Activated CD8-positive, alpha-beta T cell treated with anti-CD3 and anti-CD28 coated beads for 36 hours (primary cell): ENCODE results near the gene CYP2S1. TPM values are rescaled to one million over a fixed set of nuclear protein-coding genes. Genes with fewer than 3 reads are reported as not detected.
"Not testable (repeated sequence)": the region's sequence is repeated elsewhere in the genome, so short reads cannot be mapped to it uniquely, and the experiment has no call there.

Experiments
- ATAC-seq: fragments of 200-7000 bp; cut with Tn5 transposase; one replicate; pipeline ENCODE4 v1.10.0; 2021; ENCODE audit warnings: mild to moderate bottlenecking, moderate library complexity
- CTCF ChIA-PET: fragments of 350-600 bp; sonication (Branson Sonifier 250); formaldehyde crosslinking; loops from one replicate; lab custom pipeline; 2021; ENCODE audit warnings: antibody characterized with exemption; lab: Charles Lee
- POLR2A ChIA-PET: fragments of 350-600 bp; sonication (Branson Sonifier 250); formaldehyde crosslinking; loops from one replicate; lab custom pipeline; 2021; ENCODE audit warnings: antibody characterized with exemption; lab: Charles Lee
- DNase-seq: peaks from one replicate; pipeline ENCODE4 v3.0.0-alpha.2; 2020
- H3K27ac Mint-ChIP-seq: one replicate; pipeline ENCODE4 v1.8.0; 2021; ENCODE audit warnings: mild to moderate bottlenecking, mixed read lengths
- H3K27me3 Mint-ChIP-seq: one replicate; pipeline ENCODE4 v1.8.0; 2021; ENCODE audit warnings: mixed read lengths
- H3K36me3 Mint-ChIP-seq: one replicate; pipeline ENCODE4 v1.8.0; 2021; ENCODE audit warnings: low read depth, mixed read lengths
- H3K4me1 Mint-ChIP-seq: one replicate; pipeline ENCODE4 v1.8.0; 2021; ENCODE audit warnings: low read depth, mixed read lengths
- H3K4me3 Mint-ChIP-seq: one replicate; pipeline ENCODE4 v1.8.0; 2021; ENCODE audit warnings: mild to moderate bottlenecking, moderate library complexity, mixed read lengths
- H3K9me3 Mint-ChIP-seq: one replicate; pipeline ENCODE4 v1.8.0; 2021; ENCODE audit warnings: mixed read lengths
- CTCF ChIP-seq: fragments of 200-600 bp; IDR thresholded peaks from one replicate; pipeline ENCODE4 v1.8.0; 2022; ENCODE audit warnings: antibody characterized with exemption, mild to moderate bottlenecking
- intact Hi-C: fragments of 100-400 bp; cut with micrococcal nuclease; formaldehyde crosslinking; loops from one replicate; pipeline ENCODE4 v1.10.0; 2022
- total RNA-seq, 2 experiments: library from RNA; stranded (reverse); gene quantifications; one replicate each; pipeline ENCODE4 v1.2.3, GENCODE V29; 2021

Gene CYP2S1
- not detected for total RNA-seq

GRCh38 chr19:41192574-41193429, at the start of gene CYP2S1:
Gene CYP2S1, plus strand, starts transcription at chr19:41193219. Its CDS starts 46 bp downstream, at chr19:41193265.
- no peak for TF ChIP-seq CTCF
- Mint-ChIP-seq H3K4me3 (peak within 1 kb of the TSS; percentile 26), H3K4me1 (peaks cover 14% of the 10 kb centered on the region), H3K9me3 (no peaks in the 10 kb centered on the region), H3K36me3 (no peaks in the 10 kb centered on the region), H3K27me3 (peaks cover 41% of the 10 kb centered on the region), H3K27ac (no peak within 1 kb of the TSS)
- CTCF ChIA-PET, result no interaction called here
- POLR2A ChIA-PET, result no interaction called here
- ATAC-seq, result peak; percentile 62
- DNase-seq, result peak; percentile 30
- intact Hi-C loops, result no loop called here

- H3K9me3 Mint-ChIP-seq, result no peaks in the 10 kb centered on the region
- H3K4me3 Mint-ChIP-seq, result no peak overlapping the region
- H3K36me3 Mint-ChIP-seq, result no peaks in the 10 kb centered on the region
- CTCF ChIA-PET, result interaction anchor here (0.6 to 3.2 kb wide), 29 partner anchors 11 to 483 kb away, joined by 3 to 25 read pairs (median 4); partner anchors contain the start of gene CYP2F1
- TF ChIP-seq CTCF, result peak; percentile 78
- ATAC-seq (peak; percentile 91), DNase-seq (peak; percentile 95)
- intact Hi-C loops, result loop anchor here (2.0 kb wide), 1 partner anchor 170 kb away; no protein-coding TSS in a partner anchor
- H3K27me3 Mint-ChIP-seq, result peaks cover 4% of the 10 kb centered on the region
- no peak overlapping the region for H3K27ac Mint-ChIP-seq
- POLR2A ChIA-PET, result no interaction called here
- no peaks in the 10 kb centered on the region for H3K4me1 Mint-ChIP-seq
Observed at GRCh38 chr19:41144403-41144802, 48.6 kb upstream of the CYP2S1 start.

- H3K36me3 Mint-ChIP-seq, result no peaks in the 10 kb centered on the region
Observed at GRCh38 chr19:41149831-41150230, 43.2 kb upstream of the CYP2S1 start.

GRCh38 chr19:41150986-41151385, 42.0 kb upstream of the CYP2S1 start:
- POLR2A ChIA-PET, H3K27ac Mint-ChIP-seq, H3K27me3 Mint-ChIP-seq, intact Hi-C loops, H3K36me3 Mint-ChIP-seq, H3K4me1 Mint-ChIP-seq, ATAC-seq, DNase-seq, H3K4me3 Mint-ChIP-seq, H3K9me3 Mint-ChIP-seq: not testable (repeated sequence)
- CTCF ChIA-PET, result interaction anchor here (0.7 kb wide), 1 partner anchor 150 kb away, joined by 3 read pairs; no protein-coding TSS in a partner anchor

More at GRCh38 chr19:41149831-41150230, 43.2 kb upstream of the CYP2S1 start:
- peaks cover 4% of the 10 kb centered on the region for H3K27me3 Mint-ChIP-seq
- no peak for ATAC-seq
- TF ChIP-seq CTCF, result no peak
- H3K4me1 Mint-ChIP-seq, result no peaks in the 10 kb centered on the region
- intact Hi-C loops, result no loop called here
- no peak for DNase-seq
- no peaks in the 10 kb centered on the region for H3K9me3 Mint-ChIP-seq
- ChIA-PET CTCF (interaction anchor here (0.6 kb wide), 1 partner anchor 291 kb away, joined by 3 read pairs; no protein-coding TSS in a partner anchor), POLR2A (interaction anchor here (0.6 kb wide), 1 partner anchor 1307 kb away, joined by 3 read pairs; no protein-coding TSS in a partner anchor)
- no peak overlapping the region for H3K4me3 Mint-ChIP-seq
- H3K27ac Mint-ChIP-seq, result no peak overlapping the region

- no peaks in the 10 kb centered on the region for H3K9me3 Mint-ChIP-seq
- no peak for ATAC-seq
- intact Hi-C loops, result no loop called here
- CTCF ChIA-PET, result interaction anchor here (1.2 kb wide), 1 partner anchor 26 kb away, joined by 4 read pairs; no protein-coding TSS in a partner anchor
- no peak overlapping the region for H3K4me3 Mint-ChIP-seq
- H3K36me3 Mint-ChIP-seq, result no peaks in the 10 kb centered on the region
- no peak for DNase-seq
- H3K27ac Mint-ChIP-seq, result no peak overlapping the region
- POLR2A ChIA-PET, result no interaction called here
- H3K4me1 Mint-ChIP-seq, result no peaks in the 10 kb centered on the region
- no peak for TF ChIP-seq CTCF
- H3K27me3 Mint-ChIP-seq, result no peaks in the 10 kb centered on the region
Observed at GRCh38 chr19:41154060-41154459, 39.0 kb upstream of the CYP2S1 start.
